ENCODE measurements around the gene GPX4.

- TF ChIP-seq, protein P1, sequence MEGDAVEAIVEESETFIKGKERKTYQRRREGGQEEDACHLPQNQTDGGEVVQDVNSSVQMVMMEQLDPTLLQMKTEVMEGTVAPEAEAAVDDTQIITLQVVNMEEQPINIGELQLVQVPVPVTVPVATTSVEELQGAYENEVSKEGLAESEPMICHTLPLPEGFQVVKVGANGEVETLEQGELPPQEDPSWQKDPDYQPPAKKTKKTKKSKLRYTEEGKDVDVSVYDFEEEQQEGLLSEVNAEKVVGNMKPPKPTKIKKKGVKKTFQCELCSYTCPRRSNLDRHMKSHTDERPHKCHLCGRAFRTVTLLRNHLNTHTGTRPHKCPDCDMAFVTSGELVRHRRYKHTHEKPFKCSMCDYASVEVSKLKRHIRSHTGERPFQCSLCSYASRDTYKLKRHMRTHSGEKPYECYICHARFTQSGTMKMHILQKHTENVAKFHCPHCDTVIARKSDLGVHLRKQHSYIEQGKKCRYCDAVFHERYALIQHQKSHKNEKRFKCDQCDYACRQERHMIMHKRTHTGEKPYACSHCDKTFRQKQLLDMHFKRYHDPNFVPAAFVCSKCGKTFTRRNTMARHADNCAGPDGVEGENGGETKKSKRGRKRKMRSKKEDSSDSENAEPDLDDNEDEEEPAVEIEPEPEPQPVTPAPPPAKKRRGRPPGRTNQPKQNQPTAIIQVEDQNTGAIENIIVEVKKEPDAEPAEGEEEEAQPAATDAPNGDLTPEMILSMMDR (IDR thresholded peaks at IDR 0.05) = no peak
- no peak for TF ChIP-seq EP300 (IDR thresholded peaks at IDR 0.05)
These were observed 15.9 kb downstream of the GPX4 start for GRCh38 chr19:1119475-1120217.
